ENCODE data around the gene NCAM1.

Gene NCAM1

GRCh38 chr11:113242767-113243397 lies 281.7 kb downstream of the NCAM1 start:
- Histone ChIP-seq H2AK5ac (ENCODE audit: low read length) (no peak overlapping the region), H2BK15ac (replicated peaks; ENCODE audit: low read depth) (no peak overlapping the region), H3K4ac (ENCODE audit: low read depth, low read length) (no peak overlapping the region), H3K27ac (ENCODE audit: low read depth, low read length) (no peak overlapping the region), H3K18ac (ENCODE audit: low read length) (peak overlapping the region; percentile 35), H3K23ac (ENCODE audit: low read length) (no peak overlapping the region), H4K5ac (ENCODE audit: low read length) (no peak overlapping the region), H3K4me1 (ENCODE audit: control insufficient read depth, low read depth, low read length) (peaks cover 9% of the 10 kb centered on the region), H3K27me3 (ENCODE audit: insufficient read depth, low read length, poor library complexity) (no peaks in the 10 kb centered on the region), H2BK5ac (ENCODE audit: low read length) (no peak overlapping the region), H3K9ac (ENCODE audit: low read length) (no peak overlapping the region), H3K79me2 (ENCODE audit: control insufficient read depth, insufficient read depth, low read length) (no peaks in the 10 kb centered on the region), H4K8ac (ENCODE audit: low read depth, low read length) (no peak overlapping the region), H3K4me2 (ENCODE audit: low read length) (no peak overlapping the region), H3K79me1 (ENCODE audit: low read length) (no peaks in the 10 kb centered on the region), H2BK120ac (ENCODE audit: low read depth, low read length) (no peak overlapping the region), H3K4me3 (ENCODE audit: low read length) (no peak overlapping the region), H3K36me3 (ENCODE audit: control insufficient read depth, insufficient read depth, low read length) (no peaks in the 10 kb centered on the region), H3K56ac (ENCODE audit: low read length) (peak overlapping the region; percentile 11)
- WGBS (ENCODE audit: extremely low coverage, insufficient coverage, low lambda C conversion rate), result no CpG with 5 or more reads among the region's 21 CpGs
- peak; percentile 68 for DNase-seq

GRCh38 chr11:113243696-113244095 lies 282.5 kb downstream of the NCAM1 start:
- H3K23ac ChIP-seq (ENCODE audit: low read length), result no peak overlapping the region
- H3K27me3 ChIP-seq (ENCODE audit: insufficient read depth, low read length, poor library complexity), result no peaks in the 10 kb centered on the region
- no peak overlapping the region for H2BK120ac ChIP-seq (ENCODE audit: low read depth, low read length)
- no peak overlapping the region for H3K4me2 ChIP-seq (ENCODE audit: low read length)
- no peak overlapping the region for H2AK5ac ChIP-seq (ENCODE audit: low read length)
- no peak overlapping the region for H3K27ac ChIP-seq (ENCODE audit: low read depth, low read length)
- WGBS (ENCODE audit: extremely low coverage, insufficient coverage, low lambda C conversion rate), result no CpG with 5 or more reads among the region's 5 CpGs
- no peak overlapping the region for H4K5ac ChIP-seq (ENCODE audit: low read length)
- peaks cover 9% of the 10 kb centered on the region for H3K4me1 ChIP-seq (ENCODE audit: control insufficient read depth, low read depth, low read length)
- H3K56ac ChIP-seq (ENCODE audit: low read length), result no peak overlapping the region
- H3K18ac ChIP-seq (ENCODE audit: low read length), result peak overlapping the region; percentile 42
- H3K4me3 ChIP-seq (ENCODE audit: low read length), result no peak overlapping the region
- DNase-seq, result no peak
- no peaks in the 10 kb centered on the region for H3K36me3 ChIP-seq (ENCODE audit: control insufficient read depth, insufficient read depth, low read length)
- no peak overlapping the region for H2BK5ac ChIP-seq (ENCODE audit: low read length)
- H3K9ac ChIP-seq (ENCODE audit: low read length), result no peak overlapping the region
- H3K79me2 ChIP-seq (ENCODE audit: control insufficient read depth, insufficient read depth, low read length), result no peaks in the 10 kb centered on the region
- H2BK15ac ChIP-seq (replicated peaks; ENCODE audit: low read depth), result no peak overlapping the region
- H4K8ac ChIP-seq (ENCODE audit: low read depth, low read length), result no peak overlapping the region
- no peaks in the 10 kb centered on the region for H3K79me1 ChIP-seq (ENCODE audit: low read length)
- no peak overlapping the region for H3K4ac ChIP-seq (ENCODE audit: low read depth, low read length)

GRCh38 chr11:113245216-113245615 lies 284.0 kb downstream of the NCAM1 start:
- no peaks in the 10 kb centered on the region for H3K36me3 ChIP-seq (ENCODE audit: control insufficient read depth, insufficient read depth, low read length)
- WGBS (ENCODE audit: extremely low coverage, insufficient coverage, low lambda C conversion rate), result no CpG with 5 or more reads among the region's 7 CpGs

GRCh38 chr11:113247221-113247620 lies 286.0 kb downstream of the NCAM1 start:
- no peaks in the 10 kb centered on the region for H3K27me3 ChIP-seq (ENCODE audit: insufficient read depth, low read length, poor library complexity)
- H3K4ac ChIP-seq (ENCODE audit: low read depth, low read length), result no peak overlapping the region
- H3K36me3 ChIP-seq (ENCODE audit: control insufficient read depth, insufficient read depth, low read length), result no peaks in the 10 kb centered on the region
- no peak overlapping the region for H2BK5ac ChIP-seq (ENCODE audit: low read length)
- H2AK5ac ChIP-seq (ENCODE audit: low read length), result no peak overlapping the region
- H2BK15ac ChIP-seq (replicated peaks; ENCODE audit: low read depth), result no peak overlapping the region
- H3K56ac ChIP-seq (ENCODE audit: low read length), result no peak overlapping the region
- H3K18ac ChIP-seq (ENCODE audit: low read length), result no peak overlapping the region
- H3K4me1 ChIP-seq (ENCODE audit: control insufficient read depth, low read depth, low read length), result peaks cover 2% of the 10 kb centered on the region
- no peak overlapping the region for H3K4me2 ChIP-seq (ENCODE audit: low read length)
- no peak overlapping the region for H3K9ac ChIP-seq (ENCODE audit: low read length)
- H3K79me1 ChIP-seq (ENCODE audit: low read length), result no peaks in the 10 kb centered on the region
- no peaks in the 10 kb centered on the region for H3K79me2 ChIP-seq (ENCODE audit: control insufficient read depth, insufficient read depth, low read length)
- peak; percentile 13 for DNase-seq
- no peak overlapping the region for H4K5ac ChIP-seq (ENCODE audit: low read length)
- H3K23ac ChIP-seq (ENCODE audit: low read length), result no peak overlapping the region
- H3K27ac ChIP-seq (ENCODE audit: low read depth, low read length), result no peak overlapping the region
- no peak overlapping the region for H4K8ac ChIP-seq (ENCODE audit: low read depth, low read length)
- WGBS (ENCODE audit: extremely low coverage, insufficient coverage, low lambda C conversion rate), result no CpG with 5 or more reads among the region's 8 CpGs
- H3K4me3 ChIP-seq (ENCODE audit: low read length), result no peak overlapping the region
- no peak overlapping the region for H2BK120ac ChIP-seq (ENCODE audit: low read depth, low read length)

More at GRCh38 chr11:113245216-113245615, 284.0 kb downstream of the NCAM1 start:
- Histone ChIP-seq H3K4me2 (ENCODE audit: low read length) (no peak overlapping the region), H3K18ac (ENCODE audit: low read length) (no peak overlapping the region), H2BK5ac (ENCODE audit: low read length) (no peak overlapping the region), H2BK120ac (ENCODE audit: low read depth, low read length) (no peak overlapping the region), H3K9ac (ENCODE audit: low read length) (no peak overlapping the region), H3K79me2 (ENCODE audit: control insufficient read depth, insufficient read depth, low read length) (no peaks in the 10 kb centered on the region), H3K4ac (ENCODE audit: low read depth, low read length) (no peak overlapping the region), H4K8ac (ENCODE audit: low read depth, low read length) (no peak overlapping the region), H3K4me3 (ENCODE audit: low read length) (no peak overlapping the region), H3K23ac (ENCODE audit: low read length) (no peak overlapping the region), H2AK5ac (ENCODE audit: low read length) (no peak overlapping the region), H3K27ac (ENCODE audit: low read depth, low read length) (no peak overlapping the region), H4K5ac (ENCODE audit: low read length) (no peak overlapping the region), H3K56ac (ENCODE audit: low read length) (no peak overlapping the region), H3K27me3 (ENCODE audit: insufficient read depth, low read length, poor library complexity) (no peaks in the 10 kb centered on the region), H3K4me1 (ENCODE audit: control insufficient read depth, low read depth, low read length) (peaks cover 9% of the 10 kb centered on the region), H2BK15ac (replicated peaks; ENCODE audit: low read depth) (no peak overlapping the region), H3K79me1 (ENCODE audit: low read length) (no peaks in the 10 kb centered on the region)
- DNase-seq, result no peak

- no peak overlapping the region for H2BK5ac ChIP-seq (ENCODE audit: low read length)
- no peak for DNase-seq
- no peaks in the 10 kb centered on the region for H3K36me3 ChIP-seq (ENCODE audit: control insufficient read depth, insufficient read depth, low read length)
- no peak overlapping the region for H3K4me2 ChIP-seq (ENCODE audit: low read length)
- no peak overlapping the region for H2BK120ac ChIP-seq (ENCODE audit: low read depth, low read length)
- no peak overlapping the region for H3K4ac ChIP-seq (ENCODE audit: low read depth, low read length)
- H2AK5ac ChIP-seq (ENCODE audit: low read length), result no peak overlapping the region
- WGBS (ENCODE audit: extremely low coverage, insufficient coverage, low lambda C conversion rate), result no CpG with 5 or more reads among the region's 6 CpGs
- no peak overlapping the region for H3K18ac ChIP-seq (ENCODE audit: low read length)
- no peak overlapping the region for H3K9ac ChIP-seq (ENCODE audit: low read length)
- no peaks in the 10 kb centered on the region for H3K79me2 ChIP-seq (ENCODE audit: control insufficient read depth, insufficient read depth, low read length)
- no peak overlapping the region for H3K4me3 ChIP-seq (ENCODE audit: low read length)
- H3K23ac ChIP-seq (ENCODE audit: low read length), result no peak overlapping the region
- peaks cover 2% of the 10 kb centered on the region for H3K4me1 ChIP-seq (ENCODE audit: control insufficient read depth, low read depth, low read length)
- H4K8ac ChIP-seq (ENCODE audit: low read depth, low read length), result no peak overlapping the region
- no peak overlapping the region for H3K56ac ChIP-seq (ENCODE audit: low read length)
- H4K5ac ChIP-seq (ENCODE audit: low read length), result no peak overlapping the region
- no peak overlapping the region for H3K27ac ChIP-seq (ENCODE audit: low read depth, low read length)
- H2BK15ac ChIP-seq (replicated peaks; ENCODE audit: low read depth), result no peak overlapping the region
- no peaks in the 10 kb centered on the region for H3K79me1 ChIP-seq (ENCODE audit: low read length)
- no peaks in the 10 kb centered on the region for H3K27me3 ChIP-seq (ENCODE audit: insufficient read depth, low read length, poor library complexity)
Observed at GRCh38 chr11:113247966-113248365, 286.7 kb downstream of the NCAM1 start.

Measured in mesendoderm (in vitro differentiated cells).